GM12864 (cell line): ENCODE measurements around the gene HUS1.

ENCODE experiments used
- DNase-seq: peaks from one replicate; pipeline ENCODE4 v3.0.0-alpha.2; 2011; ENCODE audit warnings: low read depth
- H3K4me3 ChIP-seq: 2 replicates; pipeline ENCODE4 v1.5.1; 2011; ENCODE audit warnings: mild to moderate bottlenecking, low read depth, low read length, control low read depth
- CTCF ChIP-seq: IDR thresholded peaks from 2 replicates; pipeline ENCODE4 v1.5.1; 2011; ENCODE audit warnings: low read depth, mild to moderate bottlenecking, moderate library complexity, low read length, control low read depth, inconsistent platforms; ENCODE audit errors: missing control alignments

The HUS1 gene

GRCh38 chr7:47965456-47965855, 14.0 kb downstream of the HUS1 start:
- DNase-seq: no peak
- TF ChIP-seq CTCF: no peak
- no peak overlapping the region for H3K4me3 ChIP-seq

- no peak overlapping the region for H3K4me3 ChIP-seq
- DNase-seq: no peak
- TF ChIP-seq CTCF: no peak
Observed at GRCh38 chr7:47962262-47962661, 17.2 kb downstream of the HUS1 start.

DNA sequence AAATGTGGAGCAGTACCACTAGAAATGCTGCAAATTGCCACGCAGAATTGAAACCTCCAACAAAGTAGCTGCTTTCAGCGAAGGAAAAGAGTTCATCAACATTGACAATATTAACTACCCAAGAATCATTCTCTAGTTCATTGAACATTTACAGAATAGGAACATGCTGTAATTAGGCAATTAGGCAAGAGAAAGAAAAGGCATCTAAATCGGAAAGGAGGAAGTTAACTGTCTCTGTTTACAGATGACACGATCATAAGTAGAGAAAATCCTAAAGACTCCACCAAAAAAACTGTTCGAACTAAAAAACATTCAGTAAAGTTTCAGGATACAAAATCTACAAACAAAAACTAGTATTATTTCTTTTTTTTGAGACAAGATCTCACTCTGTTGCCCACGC, 22.3 kb downstream of the HUS1 start:
- H3K4me3 ChIP-seq: no peak overlapping the region
- no peak for DNase-seq
- no peak for TF ChIP-seq CTCF

DNA sequence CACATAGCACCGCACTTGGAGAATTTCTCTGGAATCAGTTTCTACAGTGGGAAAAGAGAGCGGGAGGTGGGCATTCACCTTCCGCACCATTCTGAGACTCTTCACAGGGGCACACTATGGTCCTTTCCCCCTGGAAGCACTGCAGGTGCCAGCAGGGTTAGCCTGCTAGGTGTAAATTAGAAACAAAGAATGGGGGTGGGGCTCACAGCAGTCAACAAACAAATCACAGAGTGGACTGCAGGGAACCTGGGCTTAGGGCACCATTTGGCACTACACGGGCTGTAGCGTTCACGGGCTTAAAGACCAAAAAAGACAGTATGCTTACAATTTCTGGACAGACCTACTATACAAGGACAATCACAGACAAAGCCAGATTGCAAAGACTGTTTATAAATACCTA, 23.2 kb downstream of the HUS1 start:
- no peak for DNase-seq
- H3K4me3 ChIP-seq: no peak overlapping the region
- no peak for TF ChIP-seq CTCF

DNA sequence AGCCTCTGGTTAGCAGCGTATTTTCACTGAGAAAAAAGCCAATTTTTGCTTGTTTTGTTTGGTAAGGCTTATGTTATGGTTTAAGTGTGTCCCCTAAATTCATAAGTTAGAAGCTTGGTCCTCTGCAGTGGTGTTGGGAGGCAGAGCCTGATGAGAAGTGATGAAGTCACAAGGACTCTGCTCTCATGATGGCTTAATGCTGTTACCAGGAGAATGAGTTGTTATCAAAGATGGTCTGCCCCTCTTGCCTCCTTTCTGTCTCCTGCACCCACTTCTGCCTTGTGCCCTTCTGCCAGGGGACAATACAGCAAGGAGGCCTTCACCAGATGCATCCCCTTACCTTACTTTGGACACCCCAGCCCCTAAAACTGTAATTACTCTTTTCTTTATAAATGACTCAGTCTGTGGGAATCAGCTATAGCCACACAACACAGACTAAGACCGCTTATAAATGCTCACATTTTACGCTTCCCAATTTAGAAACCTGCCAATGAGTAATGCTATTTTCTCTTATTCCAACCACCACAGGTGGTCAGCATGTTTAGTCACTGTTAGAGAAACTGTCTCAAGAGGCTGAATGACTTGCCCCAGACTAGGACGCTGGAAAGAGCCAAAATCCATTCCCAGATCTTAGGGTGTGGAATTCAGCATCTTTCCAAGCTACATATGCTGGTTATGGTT, 25.0 kb downstream of the HUS1 start:
- H3K4me3 ChIP-seq: no peak overlapping the region
- DNase-seq: no peak
- TF ChIP-seq CTCF: no peak

DNA sequence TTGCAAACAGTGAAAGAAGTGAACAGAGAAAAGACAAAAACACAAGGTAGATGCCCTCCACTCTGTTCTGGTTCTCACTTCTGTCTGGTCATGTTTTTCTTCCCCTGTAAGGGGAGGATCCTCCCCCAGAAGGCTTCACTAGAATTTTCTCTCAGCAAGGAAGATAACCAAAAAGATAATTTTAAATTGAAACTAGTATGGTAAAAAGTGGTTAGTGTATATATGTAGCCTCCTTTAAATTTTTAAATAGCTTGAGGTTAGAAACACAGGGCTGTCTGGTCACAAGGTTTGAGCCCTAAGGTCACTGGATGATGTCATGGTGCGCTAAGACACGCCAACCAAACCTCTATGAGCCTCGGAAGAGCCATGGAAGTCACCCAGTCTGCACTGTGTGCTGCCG, 25.6 kb downstream of the HUS1 start:
- DNase-seq: no peak
- no peak for TF ChIP-seq CTCF
- no peak overlapping the region for H3K4me3 ChIP-seq

DNA sequence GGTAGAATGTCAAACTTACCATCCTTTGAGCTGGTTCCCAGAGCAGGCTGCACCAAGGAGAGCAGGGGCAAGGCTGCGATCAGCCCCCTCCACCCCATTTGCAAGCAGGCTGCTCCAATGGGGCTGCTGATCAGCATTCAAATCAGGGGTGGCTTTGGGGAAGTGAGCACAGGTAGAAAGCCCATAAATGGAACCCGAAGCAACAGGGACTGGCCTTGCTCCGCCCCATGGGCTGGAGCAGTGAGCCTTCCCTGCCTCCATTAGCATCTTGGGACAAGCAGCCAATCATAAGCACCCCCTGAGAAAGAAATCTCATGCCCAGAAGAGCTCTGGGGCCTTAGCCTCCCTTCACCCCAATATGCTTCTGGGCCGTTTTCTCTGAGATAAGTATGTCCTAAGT, 27.2 kb downstream of the HUS1 start:
- no peak for DNase-seq
- H3K4me3 ChIP-seq: no peak overlapping the region
- no peak for TF ChIP-seq CTCF
